ENCODE data around the gene KIF21B. TPM values are rescaled to one million over a fixed set of nuclear protein-coding genes. Genes with fewer than 3 reads are reported as not detected.

The KIF21B gene
- total RNA-seq, 1 experiment from 2014 or later, result 0.60 TPM

DNA sequence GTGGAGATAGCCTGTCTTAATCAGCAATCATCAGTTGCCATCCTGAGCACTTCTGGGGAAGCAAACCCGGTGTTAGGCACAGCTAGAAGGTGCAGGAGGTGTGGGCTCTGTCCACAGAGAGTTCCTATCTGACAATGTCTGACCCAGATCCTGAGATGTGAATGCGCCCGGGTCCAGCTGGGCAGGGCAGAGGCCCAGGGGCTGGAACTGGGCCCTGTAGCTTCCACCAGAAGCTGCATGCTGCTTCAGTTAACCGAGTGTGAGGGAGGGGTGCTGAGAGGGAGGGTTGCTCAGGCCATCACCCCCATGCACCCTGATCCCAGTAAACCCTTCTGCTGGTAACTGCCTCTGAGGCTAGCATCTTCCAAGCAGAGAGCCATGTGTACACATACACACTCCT, 42.2 kb downstream of the KIF21B start:
- Histone ChIP-seq H3K4me3 (ENCODE audit: low read depth, low read length, poor library complexity, severe bottlenecking) (no peak overlapping the region), H3K4me1 (ENCODE audit: insufficient read depth, low read length, poor library complexity, severe bottlenecking) (no peaks in the 10 kb centered on the region), H3K27ac (ENCODE audit: low read depth, low read length, poor library complexity, severe bottlenecking) (no peak overlapping the region), H3K9me3 (ENCODE audit: low read depth, low read length, poor library complexity, severe bottlenecking) (no peaks in the 10 kb centered on the region), H3K27me3 (replicated peaks; ENCODE audit: insufficient read depth, low read depth, low read length, poor library complexity) (no peaks in the 10 kb centered on the region), H3K36me3 (ENCODE audit: insufficient read depth, low read length, poor library complexity, severe bottlenecking) (no peaks in the 10 kb centered on the region)
- CTCF ChIA-PET, result interaction anchor here (3.2 kb wide), 1 partner anchor 9 kb away, joined by 9 read pairs; no protein-coding TSS in a partner anchor
- TF ChIP-seq EZH2 (IDR thresholded peaks at IDR 0.05; ENCODE audit: borderline replicate concordance, low read depth, low read length, poor library complexity, severe bottlenecking), result no peak
- TF ChIP-seq CTCF (conservative IDR thresholded peaks at IDR 0.05; ENCODE audit: low read depth, low read length), result no peak
- intact Hi-C loops (cut with micrococcal nuclease; ENCODE audit: unreplicated experiment), result no loop called here
- no peak for DNase-seq (ENCODE audit: low spot score)
- POLR2A ChIA-PET (ENCODE audit: low non-redundant PET), result no interaction called here
- BruUV-seq (replicated peaks), result no TSS peak

- no TSS peak for BruUV-seq (replicated peaks)
- H3K27me3 ChIP-seq (replicated peaks; ENCODE audit: insufficient read depth, low read depth, low read length, poor library complexity), result no peaks in the 10 kb centered on the region
- POLR2A ChIA-PET (ENCODE audit: low non-redundant PET), result no interaction called here
- CTCF ChIA-PET, result interaction anchor here (1.1 to 3.2 kb wide), 2 partner anchors 9 to 16 kb away, joined by 3 to 9 read pairs; no protein-coding TSS in a partner anchor
- no peak overlapping the region for H3K4me3 ChIP-seq (ENCODE audit: low read depth, low read length, poor library complexity, severe bottlenecking)
- H3K36me3 ChIP-seq (ENCODE audit: insufficient read depth, low read length, poor library complexity, severe bottlenecking), result no peaks in the 10 kb centered on the region
- no peak for TF ChIP-seq EZH2 (IDR thresholded peaks at IDR 0.05; ENCODE audit: borderline replicate concordance, low read depth, low read length, poor library complexity, severe bottlenecking)
- TF ChIP-seq CTCF (conservative IDR thresholded peaks at IDR 0.05; ENCODE audit: low read depth, low read length), result no peak
- no peaks in the 10 kb centered on the region for H3K4me1 ChIP-seq (ENCODE audit: insufficient read depth, low read length, poor library complexity, severe bottlenecking)
- no peak overlapping the region for H3K27ac ChIP-seq (ENCODE audit: low read depth, low read length, poor library complexity, severe bottlenecking)
- intact Hi-C loops (cut with micrococcal nuclease; ENCODE audit: unreplicated experiment), result no loop called here
- no peaks in the 10 kb centered on the region for H3K9me3 ChIP-seq (ENCODE audit: low read depth, low read length, poor library complexity, severe bottlenecking)
- no peak for DNase-seq (ENCODE audit: low spot score)
Measured at GRCh38 chr1:200980873-200981272, 42.6 kb downstream of the KIF21B start.

DNA sequence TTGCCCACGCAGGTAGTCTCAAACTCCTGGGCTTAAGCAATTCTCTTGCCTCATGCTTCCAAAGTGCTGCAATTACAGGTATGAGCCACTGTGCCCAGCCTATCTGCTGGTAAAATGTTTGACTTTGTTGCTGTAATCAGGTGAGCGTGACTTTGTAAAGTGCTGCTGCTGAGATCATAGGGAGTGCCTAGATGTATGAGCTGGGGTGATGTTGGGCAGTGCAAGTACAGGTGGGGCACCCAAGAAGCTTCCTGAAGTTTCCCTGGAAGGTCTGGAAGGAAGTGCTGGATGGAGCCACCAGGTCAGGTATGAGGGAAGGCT, 43.1 kb downstream of the KIF21B start:
- intact Hi-C loops (cut with micrococcal nuclease; ENCODE audit: unreplicated experiment), result no loop called here
- Histone ChIP-seq H3K36me3 (ENCODE audit: insufficient read depth, low read length, poor library complexity, severe bottlenecking) (no peaks in the 10 kb centered on the region), H3K4me3 (ENCODE audit: low read depth, low read length, poor library complexity, severe bottlenecking) (no peak overlapping the region), H3K4me1 (ENCODE audit: insufficient read depth, low read length, poor library complexity, severe bottlenecking) (no peaks in the 10 kb centered on the region), H3K9me3 (ENCODE audit: low read depth, low read length, poor library complexity, severe bottlenecking) (no peaks in the 10 kb centered on the region), H3K27ac (ENCODE audit: low read depth, low read length, poor library complexity, severe bottlenecking) (no peak overlapping the region), H3K27me3 (replicated peaks; ENCODE audit: insufficient read depth, low read depth, low read length, poor library complexity) (no peaks in the 10 kb centered on the region)
- CTCF ChIA-PET, result interaction anchor here (1.1 to 3.2 kb wide), 7 partner anchors 8 to 382 kb away, joined by 3 to 20 read pairs (median 7); no protein-coding TSS in a partner anchor
- DNase-seq (ENCODE audit: low spot score), result no peak
- TF ChIP-seq CTCF (conservative IDR thresholded peaks at IDR 0.05; ENCODE audit: low read depth, low read length) (no peak), EZH2 (IDR thresholded peaks at IDR 0.05; ENCODE audit: borderline replicate concordance, low read depth, low read length, poor library complexity, severe bottlenecking) (no peak)
- no TSS peak for BruUV-seq (replicated peaks)
- POLR2A ChIA-PET (ENCODE audit: low non-redundant PET), result no interaction called here

All from A673 (cell line).